ENCODE measurements around the gene TNFAIP8L3.

Gene TNFAIP8L3

GRCh38 chr15:51048308-51048707, 46.4 kb downstream of the TNFAIP8L3 start:
- ATAC-seq: no peak
- TF ChIP-seq ISL1 (CRISPR knock-in tag; IDR thresholded peaks at IDR 0.05): no peak
- no peak for TF ChIP-seq CSRNP3 (CRISPR knock-in tag; IDR thresholded peaks at IDR 0.05)
- TF ChIP-seq ARNTL (CRISPR knock-in tag; IDR thresholded peaks at IDR 0.05; ENCODE audit: borderline replicate concordance, low read depth): no peak
- no peak for TF ChIP-seq RARB (CRISPR knock-in tag; IDR thresholded peaks at IDR 0.05)
- TF ChIP-seq SNAI2 (CRISPR knock-in tag; IDR thresholded peaks at IDR 0.05): no peak

- no peak for ATAC-seq
- TF ChIP-seq TCF4 (CRISPR knock-in tag; IDR thresholded peaks at IDR 0.05; ENCODE audit: borderline replicate concordance) (no peak), CSDC2 (CRISPR knock-in tag; IDR thresholded peaks at IDR 0.05) (no peak), ZNF70 (CRISPR knock-in tag; IDR thresholded peaks at IDR 0.05) (no peak), TOX (CRISPR knock-in tag; IDR thresholded peaks at IDR 0.05; ENCODE audit: borderline replicate concordance) (no peak), ESRRG (CRISPR knock-in tag; IDR thresholded peaks at IDR 0.05) (no peak), ARNTL (CRISPR knock-in tag; IDR thresholded peaks at IDR 0.05; ENCODE audit: borderline replicate concordance, low read depth) (no peak), GLIS3 (CRISPR knock-in tag; IDR thresholded peaks at IDR 0.05) (no peak), SNAI2 (CRISPR knock-in tag; IDR thresholded peaks at IDR 0.05) (no peak), ZC3H10 (CRISPR knock-in tag; IDR thresholded peaks at IDR 0.05) (no peak)
Observed at GRCh38 chr15:51046799-51047449, 47.8 kb downstream of the TNFAIP8L3 start.

GRCh38 chr15:51046016-51046415, 48.7 kb downstream of the TNFAIP8L3 start:
- no peak for ATAC-seq
- TF ChIP-seq ISL1 (CRISPR knock-in tag; IDR thresholded peaks at IDR 0.05): no peak
- no peak for TF ChIP-seq CSRNP3 (CRISPR knock-in tag; IDR thresholded peaks at IDR 0.05)
- TF ChIP-seq ZFP30 (CRISPR knock-in tag; IDR thresholded peaks at IDR 0.05): no peak
- no peak for TF ChIP-seq TSHZ2 (CRISPR knock-in tag; IDR thresholded peaks at IDR 0.05)
- no peak for TF ChIP-seq TOX (CRISPR knock-in tag; IDR thresholded peaks at IDR 0.05; ENCODE audit: borderline replicate concordance)
- TF ChIP-seq ZNF565 (CRISPR knock-in tag; conservative IDR thresholded peaks at IDR 0.05; ENCODE audit: low read depth): no peak
- no peak for TF ChIP-seq ZC3H10 (CRISPR knock-in tag; IDR thresholded peaks at IDR 0.05)
- TF ChIP-seq OSR1 (CRISPR knock-in tag; IDR thresholded peaks at IDR 0.05): no peak
- TF ChIP-seq ZFP3 (CRISPR knock-in tag; IDR thresholded peaks at IDR 0.05): no peak
- TF ChIP-seq GLIS3 (CRISPR knock-in tag; IDR thresholded peaks at IDR 0.05): no peak
- no peak for TF ChIP-seq POU6F1 (CRISPR knock-in tag; IDR thresholded peaks at IDR 0.05; ENCODE audit: borderline replicate concordance, low read depth)
- TF ChIP-seq CSDC2 (CRISPR knock-in tag; IDR thresholded peaks at IDR 0.05): no peak
- TF ChIP-seq CREB5 (CRISPR knock-in tag; IDR thresholded peaks at IDR 0.05; ENCODE audit: low read depth): no peak
- TF ChIP-seq ARNTL (CRISPR knock-in tag; IDR thresholded peaks at IDR 0.05; ENCODE audit: borderline replicate concordance, low read depth): no peak
- no peak for TF ChIP-seq PPARA (CRISPR knock-in tag; IDR thresholded peaks at IDR 0.05; ENCODE audit: borderline replicate concordance)
- no peak for TF ChIP-seq ZNF8 (CRISPR knock-in tag; IDR thresholded peaks at IDR 0.05)
- no peak for TF ChIP-seq RARB (CRISPR knock-in tag; IDR thresholded peaks at IDR 0.05)
- TF ChIP-seq BACH2 (CRISPR knock-in tag; IDR thresholded peaks at IDR 0.05; ENCODE audit: borderline replicate concordance): no peak

Data from SK-N-SH treated with all-trans-retinoic acid at 6 μM for 48 hours (cell line).